HG02759 (cell line): ENCODE measurements around the gene FIGNL2.
"Not testable (repeated sequence)": the region's sequence is repeated elsewhere in the genome, so short reads cannot be mapped to it uniquely, and the experiment has no call there.

Experiments
- ATAC-seq: cut with Tn5 transposase; IDR thresholded peaks from one replicate; pipeline ENCODE4 v1.9.1; 2021; ENCODE audit warnings: mild to moderate bottlenecking, moderate library complexity; ENCODE audit not compliant: unreplicated experiment

FIGNL2 gene

DNA sequence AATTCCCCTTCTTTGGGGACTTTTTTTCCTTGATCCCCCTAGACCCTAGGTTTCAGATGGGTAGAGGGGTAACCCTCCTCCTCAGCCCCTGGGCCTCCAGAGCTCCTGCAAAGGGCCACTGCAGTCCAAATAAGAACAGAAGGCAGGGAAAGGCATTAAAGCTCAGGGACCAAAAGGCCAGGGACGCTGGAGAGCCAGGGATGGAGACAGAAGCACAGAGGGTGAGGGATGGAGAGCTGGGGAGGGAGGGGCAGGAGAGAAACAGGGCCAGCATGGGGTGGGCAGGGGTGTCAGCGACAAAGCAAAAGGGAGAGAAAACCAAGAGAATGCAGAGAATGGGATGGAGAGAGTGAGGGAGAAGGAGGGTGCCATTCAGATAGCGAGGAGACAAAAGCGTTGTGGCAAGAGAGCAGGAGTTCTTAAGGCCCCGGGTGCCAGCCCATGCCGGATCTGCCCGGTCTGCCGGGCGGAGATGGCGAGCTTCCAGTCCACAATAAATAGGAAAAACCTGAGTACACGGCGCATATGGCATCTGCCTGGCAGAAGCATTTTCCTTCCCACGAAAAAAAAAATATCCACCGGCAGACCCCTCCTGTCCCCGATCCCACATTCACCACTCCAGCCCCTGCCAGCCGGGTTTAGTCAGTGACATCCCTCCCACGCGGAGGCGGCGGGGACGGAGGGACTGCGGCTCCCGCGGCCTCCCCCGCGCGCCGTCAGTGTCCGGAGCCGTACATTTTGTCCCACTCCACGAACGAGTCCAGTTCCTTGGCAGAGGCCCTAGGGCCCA lies 28.6 kb downstream of the FIGNL2 start:
- ATAC-seq = no peak

DNA sequence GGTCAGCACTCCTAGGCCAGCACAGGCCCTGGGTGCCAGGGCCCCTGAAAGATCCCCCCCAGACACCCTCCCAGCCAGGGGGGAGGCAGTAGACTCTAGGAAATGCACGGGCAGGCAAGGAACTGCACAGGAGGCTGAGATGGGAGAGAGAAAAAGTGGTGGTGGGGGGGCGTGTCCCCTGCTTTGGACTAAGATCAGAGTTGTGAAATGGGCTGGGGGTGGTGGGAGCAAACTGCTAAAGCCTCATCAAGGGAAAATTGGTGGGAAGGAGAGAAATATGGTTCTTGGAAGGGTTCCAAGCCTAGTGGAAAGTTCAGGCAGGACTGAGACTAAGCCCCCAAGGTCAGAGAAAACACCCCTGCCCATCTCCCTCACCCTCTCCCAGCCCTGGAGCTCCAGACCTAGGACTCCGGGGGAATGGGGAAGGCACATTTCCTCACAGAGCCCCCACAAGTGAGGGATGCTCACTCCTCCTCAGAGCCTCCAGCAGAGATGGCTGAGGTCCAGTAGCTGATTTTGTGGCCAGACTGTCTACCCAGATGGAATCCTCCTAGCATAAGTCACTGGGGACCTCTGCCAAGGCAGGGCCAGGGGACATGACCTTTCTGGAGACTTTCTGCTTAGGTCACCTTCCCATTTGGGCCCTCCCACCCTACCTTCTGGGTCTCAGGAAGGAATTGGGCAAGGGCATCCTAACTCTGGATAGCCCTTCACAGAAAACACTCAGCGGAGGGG lies 29.8 kb downstream of the FIGNL2 start:
- no peak for ATAC-seq

DNA sequence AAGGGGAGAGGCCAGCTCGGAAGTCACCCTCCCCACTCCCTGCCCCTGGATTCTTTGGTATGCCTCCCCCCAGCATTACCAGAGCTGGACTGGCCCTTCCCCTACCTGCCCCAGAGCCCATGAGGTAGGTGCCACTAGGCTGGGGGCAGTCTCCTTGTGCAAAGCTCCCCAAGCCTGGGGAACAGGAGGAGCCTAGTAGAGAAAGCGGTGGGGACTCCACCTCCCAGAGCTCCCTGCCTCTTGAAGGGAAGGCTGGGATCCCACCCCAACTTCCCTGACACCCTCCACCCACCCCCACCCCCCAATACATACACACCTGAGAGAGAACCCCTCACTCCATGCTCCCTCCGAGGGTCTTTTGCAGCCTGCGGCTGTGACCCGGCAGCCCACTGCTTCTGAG lies 30.4 kb downstream of the FIGNL2 start:
- no peak for ATAC-seq

DNA sequence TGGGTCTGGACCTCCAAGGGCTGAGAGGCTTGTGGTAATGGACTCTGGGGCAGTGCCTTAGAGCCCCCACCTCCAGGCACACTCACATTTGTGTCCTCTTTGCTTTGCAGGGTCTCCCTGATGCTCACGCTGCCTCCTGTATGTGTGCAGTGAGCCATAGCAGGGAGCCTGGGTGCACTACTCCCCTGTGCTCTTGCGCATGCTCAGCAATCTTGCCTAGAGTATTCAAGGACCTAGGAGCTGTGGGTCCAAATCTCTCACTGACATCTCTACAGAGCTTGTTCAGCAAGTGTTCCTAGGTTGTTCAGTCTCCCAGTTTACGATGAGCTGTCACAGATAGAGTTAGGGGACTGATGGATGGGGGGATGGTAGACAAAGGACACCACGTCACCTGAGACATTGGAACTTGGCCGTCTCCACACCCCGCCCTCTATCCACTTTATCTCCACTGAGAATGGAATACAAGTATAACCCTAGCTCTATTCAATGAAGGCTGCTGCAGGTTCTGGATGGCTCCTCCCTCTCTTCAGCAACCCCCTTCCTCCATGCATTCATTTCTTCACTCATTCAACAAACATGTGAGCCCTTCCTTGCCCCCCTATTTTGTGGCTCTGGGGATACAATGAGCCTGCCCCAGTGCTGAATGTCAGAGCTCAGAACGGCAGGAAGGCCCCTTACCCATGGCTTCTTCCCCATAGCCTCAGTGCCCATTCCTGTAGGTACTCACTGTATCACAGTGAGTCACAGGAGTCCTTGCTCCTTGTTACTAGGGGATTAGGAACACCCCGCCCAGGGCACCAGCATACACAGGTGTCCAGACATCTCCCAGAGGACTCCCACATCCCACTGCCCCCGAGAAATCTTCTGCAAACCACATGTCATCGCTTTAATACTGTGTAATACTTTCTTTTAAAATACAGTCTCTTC lies 31.2 kb downstream of the FIGNL2 start:
- no peak for ATAC-seq

DNA sequence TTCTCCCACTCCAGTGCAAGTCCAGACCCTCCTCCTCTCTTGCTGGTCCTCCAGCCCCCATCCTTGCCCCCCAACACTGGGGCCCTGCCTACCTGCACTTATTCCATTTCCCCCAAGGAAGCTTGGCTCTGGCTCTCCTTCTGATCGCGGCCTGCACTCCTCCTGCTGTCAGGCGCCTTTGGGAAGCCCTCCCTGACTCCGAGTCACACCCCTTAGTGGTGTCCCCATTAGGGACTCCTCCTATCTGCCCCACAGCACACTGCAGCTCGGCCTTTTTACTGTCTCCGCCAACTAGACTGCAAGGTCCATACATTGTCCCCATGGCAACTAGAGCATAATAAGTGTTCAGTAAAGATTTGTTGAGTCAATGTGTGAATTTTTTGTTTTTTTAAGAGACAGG lies 32.9 kb downstream of the FIGNL2 start:
- no peak for ATAC-seq

DNA sequence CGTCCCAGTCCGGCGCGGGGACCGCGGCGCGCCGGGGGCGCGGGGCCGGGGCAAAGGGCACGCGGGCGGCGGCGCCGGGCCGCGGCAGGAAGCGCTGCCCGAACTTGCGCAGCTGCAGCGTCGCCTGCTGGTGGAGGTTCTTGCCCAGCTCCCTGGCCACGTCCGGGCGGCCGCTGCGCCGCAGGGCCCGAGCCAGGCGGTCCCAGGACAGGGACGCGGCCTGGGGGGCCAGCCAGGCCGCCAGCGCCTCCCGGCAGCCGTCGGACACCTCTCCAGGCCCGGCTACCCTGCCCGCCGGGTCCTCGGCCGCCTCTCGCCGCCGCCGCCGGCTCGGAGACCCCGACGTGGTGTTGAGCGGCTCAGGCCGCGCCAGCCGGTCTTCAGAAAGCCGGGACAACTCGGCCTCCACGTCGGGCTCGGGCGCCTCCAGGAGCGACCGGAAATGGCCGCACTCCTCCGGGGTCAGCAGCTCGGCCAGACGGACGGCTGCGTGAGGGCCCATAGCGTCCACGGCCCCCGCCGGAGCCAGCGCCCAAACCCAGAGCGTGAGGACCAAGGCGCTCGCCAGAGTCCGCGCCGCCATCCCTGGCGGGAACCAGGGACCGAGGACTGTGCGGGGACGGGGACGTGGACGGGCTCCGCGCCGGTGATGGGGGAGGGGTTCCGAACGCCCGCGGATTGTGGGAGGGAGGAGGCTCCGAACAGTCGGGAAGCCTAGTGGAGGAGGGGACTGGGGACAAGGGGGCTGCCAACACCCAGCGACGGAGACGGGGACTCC lies 34.0 kb downstream of the FIGNL2 start:
- ATAC-seq = no peak

DNA sequence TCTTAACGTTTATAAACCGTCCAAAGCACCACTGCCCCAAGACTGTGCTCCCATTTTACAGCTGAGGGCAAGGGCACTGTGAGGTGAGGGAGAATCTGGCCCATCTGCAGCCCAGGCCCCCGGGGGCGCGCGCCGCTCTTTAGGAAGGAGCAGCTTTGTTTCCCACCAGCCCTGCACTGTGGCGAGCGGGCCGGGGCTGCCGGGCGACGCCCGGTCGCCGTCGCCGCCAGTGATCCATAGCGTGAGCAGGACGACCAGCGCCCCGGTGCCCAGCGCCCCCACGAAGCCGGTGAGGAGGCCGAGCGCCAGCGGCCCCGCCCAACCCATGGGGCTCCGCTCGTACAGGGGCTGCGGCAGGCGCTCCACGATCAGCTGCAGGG lies 34.6 kb downstream of the FIGNL2 start:
- ATAC-seq = no peak

DNA sequence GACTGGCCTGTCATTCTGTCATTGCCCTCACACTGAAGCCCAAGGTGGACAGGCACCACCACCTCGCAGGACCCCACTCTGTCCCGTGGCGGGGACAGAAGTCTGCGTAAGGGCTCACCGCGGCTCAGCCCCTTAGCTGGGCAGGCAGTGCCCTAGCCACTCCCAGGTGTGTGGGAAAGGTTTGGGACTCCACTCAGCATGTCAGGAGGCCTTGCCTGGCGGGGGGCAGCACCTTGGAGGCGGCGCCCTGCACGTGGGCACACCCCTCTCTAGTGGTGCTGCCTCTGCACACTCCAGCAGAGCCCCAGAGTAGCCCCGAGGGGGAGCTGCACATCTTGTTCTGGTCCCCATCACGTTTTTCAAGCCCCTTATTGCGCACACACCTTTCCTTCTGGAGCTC lies 35.6 kb downstream of the FIGNL2 start:
- no peak for ATAC-seq

DNA sequence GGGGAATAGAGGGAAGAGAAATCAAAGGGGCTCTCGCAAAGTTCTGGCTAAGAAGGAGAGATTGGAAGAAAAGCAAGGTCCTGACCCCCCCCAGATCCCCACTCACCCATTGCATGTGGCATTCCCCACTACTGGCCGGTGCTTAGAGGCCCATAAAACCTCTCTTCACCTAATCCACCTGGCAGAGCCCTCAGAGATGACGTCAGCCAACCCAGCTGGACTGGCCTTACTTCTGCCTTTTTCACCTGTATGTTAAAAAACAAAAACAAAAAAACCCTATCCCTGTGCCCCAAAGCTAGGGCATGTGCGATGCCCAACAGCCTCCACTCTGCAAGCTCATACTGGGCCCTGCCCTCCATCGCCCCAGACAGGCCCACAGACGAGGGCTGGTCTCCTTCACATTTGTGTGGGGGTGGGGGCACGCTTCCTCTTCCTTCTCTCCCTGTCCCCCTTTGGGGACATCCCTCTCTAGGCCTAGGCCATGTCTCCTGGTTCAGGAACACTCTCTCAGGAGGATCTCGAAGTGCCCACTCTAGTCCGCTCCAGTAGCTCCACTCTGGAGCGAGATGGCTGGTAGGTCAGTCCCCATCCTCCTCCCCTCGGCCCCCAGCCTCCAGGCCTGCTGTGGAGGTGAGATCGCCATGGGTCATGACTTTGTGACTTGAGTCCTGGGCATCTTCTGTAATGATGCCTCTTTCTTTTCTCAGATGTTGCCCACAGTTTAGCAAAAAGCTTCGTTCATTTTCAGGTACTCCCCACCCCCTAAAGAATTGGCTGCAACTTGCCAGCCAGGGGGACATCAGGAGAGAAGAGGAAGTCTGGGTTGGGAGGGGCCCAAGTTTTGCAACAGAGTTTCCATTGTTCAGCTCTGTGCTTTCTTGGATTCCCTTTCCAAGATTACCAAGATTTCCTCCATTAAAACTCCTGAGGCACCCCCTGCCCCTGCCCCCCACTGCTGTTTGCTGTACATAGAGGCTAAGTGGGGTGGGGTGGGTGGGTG lies 37.0 kb downstream of the FIGNL2 start:
- ATAC-seq = no peak

DNA sequence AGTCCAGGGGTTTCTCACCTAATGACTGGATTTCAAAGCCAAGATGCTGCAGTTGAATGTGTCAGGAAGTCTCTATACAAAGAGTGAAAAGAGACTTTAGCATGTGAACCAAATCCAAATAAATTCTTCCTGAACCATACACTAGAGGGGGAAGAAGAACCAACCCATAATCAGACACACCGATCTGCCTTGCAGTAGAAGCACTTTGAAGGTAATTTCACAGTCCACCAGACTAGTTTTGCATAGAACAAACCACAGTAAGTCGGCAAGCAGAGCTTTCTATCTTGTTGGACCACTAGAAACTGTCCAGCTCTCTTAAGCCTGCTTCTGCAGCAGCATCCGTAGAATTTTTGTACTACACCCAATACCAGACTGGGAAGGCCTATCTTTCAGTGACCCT lies 39.3 kb downstream of the FIGNL2 start:
- ATAC-seq = no peak

DNA sequence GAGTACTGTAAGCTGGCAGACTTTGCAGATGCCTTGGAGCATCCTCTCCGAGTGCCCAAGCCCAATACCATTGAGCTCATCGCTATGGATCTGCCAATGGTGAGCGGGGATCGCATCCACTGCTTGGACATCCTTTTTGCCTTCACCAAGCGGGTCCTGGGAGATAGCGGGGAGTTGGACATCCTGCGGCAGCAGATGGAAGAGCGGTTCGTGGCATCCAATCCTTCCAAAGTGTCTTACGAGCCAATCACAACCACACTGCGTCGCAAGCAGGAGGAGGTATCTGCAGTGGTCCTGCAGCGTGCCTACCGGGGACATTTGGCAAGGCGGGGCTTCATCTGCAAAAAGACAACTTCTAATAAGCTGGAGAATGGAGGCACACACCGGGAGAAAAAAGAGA lies 41.6 kb downstream of the FIGNL2 start:
- ATAC-seq = no peak

DNA sequence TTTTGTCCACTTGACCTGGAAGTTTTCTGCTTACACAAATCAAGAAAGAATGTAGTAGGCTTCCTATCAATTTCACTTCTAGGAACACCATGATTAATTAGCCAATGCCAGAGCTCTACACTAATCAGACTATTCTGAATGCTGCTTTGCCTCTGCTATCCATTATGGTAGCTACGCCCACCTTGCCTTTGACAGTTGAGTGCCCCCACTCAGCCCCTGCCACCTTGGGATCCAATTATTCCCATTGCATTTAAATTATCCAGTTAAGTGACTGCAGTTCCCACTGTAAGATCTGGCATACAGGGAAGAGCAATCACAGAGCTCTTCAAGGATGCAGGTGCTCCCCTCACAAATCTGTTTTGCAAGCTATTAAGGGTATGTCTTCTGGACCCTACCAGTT lies 47.5 kb downstream of the FIGNL2 start:
- ATAC-seq = no peak

DNA sequence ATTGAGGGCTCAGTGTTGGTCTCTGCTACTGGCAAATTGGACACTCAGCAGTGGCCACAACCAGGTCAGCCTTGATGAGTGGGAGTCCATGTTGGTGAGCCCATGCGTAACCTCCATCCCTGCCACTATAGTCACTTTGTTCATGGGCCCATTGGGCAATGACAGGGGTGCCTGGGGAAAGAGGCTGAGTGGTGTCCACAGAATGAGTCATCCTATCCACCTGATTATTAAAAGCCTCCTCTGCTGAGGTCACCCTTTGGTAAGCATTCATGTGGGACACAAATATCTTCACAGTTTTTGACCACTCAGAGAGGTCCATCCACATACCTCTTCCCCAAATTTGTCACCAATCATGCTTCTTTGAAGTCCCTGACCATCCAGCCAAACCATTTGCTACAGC lies 50.0 kb downstream of the FIGNL2 start:
- no peak for ATAC-seq

DNA sequence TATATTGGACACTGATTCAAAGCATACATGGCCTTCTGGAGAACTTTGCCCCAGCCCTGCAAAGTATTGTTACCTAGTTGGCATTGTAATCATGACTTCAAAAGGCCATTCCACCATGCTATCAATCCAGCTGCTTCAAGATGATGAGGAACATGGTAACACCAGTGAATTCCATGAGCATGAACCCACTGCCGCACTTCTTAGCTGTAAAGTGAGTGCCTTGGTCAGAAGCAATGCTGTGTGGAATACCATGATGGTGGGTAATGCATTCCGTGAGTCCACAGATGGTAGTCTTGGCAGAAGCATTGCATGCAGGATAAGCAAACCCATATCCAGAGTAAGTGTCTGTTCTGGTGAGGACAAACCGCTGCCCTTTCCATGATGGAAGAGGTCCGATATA lies 50.5 kb downstream of the FIGNL2 start:
- not testable (repeated sequence) for ATAC-seq

DNA sequence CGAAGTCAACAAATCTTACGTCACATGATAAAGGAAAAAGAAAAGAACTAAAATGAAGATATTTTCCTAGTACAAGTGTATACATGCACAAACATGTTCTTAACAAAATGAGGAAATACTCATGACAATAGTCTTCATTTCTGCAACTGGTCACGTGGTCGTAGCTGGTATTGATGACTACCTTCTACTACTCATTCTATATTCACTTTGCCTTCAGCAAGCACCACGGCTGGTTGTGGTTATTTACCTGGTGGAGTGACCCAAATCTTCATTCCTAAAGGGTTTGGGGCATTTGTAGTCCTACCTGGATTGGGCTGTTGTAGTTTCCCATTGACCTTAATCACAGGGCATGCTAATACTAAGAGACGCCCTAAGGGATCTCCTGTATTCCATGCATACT lies 51.2 kb downstream of the FIGNL2 start:
- ATAC-seq = no peak

DNA sequence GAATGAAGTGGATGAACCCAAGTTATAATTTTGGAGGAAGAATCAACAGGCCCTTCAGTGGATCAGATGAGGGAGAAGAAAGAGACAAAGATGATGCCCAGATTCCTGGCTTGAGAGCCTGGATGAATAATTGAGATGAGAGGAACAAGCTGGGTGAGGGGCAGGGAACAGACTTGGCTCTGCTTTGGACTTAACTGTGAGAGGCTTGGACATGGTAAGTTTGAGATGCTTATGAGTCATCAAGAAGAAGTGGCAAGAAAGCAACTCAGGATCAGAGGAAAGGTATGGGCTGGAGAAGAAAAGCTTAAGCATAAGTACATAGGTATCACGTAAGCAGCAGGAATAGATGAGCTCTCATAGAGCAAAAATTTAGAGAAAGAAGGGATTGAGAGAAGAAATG lies 55.3 kb downstream of the FIGNL2 start:
- ATAC-seq = no peak

DNA sequence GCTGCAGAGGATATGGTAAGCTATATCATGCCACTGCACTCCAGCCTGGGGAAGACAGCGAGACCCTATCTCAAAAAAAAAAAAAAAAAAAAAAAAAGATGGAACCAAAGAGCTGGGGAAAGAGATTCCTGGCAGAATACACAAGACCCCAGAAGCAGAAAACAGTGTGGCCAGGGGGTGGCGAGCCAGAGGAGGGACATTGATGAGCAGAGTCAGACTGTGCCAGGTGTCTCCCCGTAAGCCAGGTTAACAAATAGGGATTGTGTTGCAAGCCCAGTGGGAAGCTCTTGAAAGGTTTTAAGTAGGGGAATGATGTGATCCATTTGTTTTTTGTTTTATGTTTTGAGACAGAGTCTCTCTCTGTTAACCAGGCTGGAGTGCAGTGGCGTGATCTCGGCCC lies 56.1 kb downstream of the FIGNL2 start:
- no peak for ATAC-seq

DNA sequence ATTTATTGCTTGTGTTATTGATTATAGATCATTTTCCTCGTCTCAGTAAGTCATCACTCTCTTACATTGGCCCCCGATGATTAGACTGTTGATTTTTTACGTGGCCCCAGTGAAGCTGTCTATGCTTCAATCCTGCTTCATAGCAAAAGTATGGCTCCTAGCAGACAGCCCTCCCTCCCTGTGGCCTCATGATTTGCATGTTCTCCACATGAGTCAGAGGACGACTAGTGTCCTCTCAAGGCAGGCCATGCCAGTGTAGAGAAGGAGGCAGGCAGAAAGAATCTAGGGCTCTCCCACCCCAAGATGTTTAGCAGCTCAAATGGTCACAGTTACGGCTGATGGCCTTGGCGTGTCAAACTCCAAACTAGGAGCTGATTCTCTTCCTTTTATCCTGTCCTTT lies 59.6 kb downstream of the FIGNL2 start:
- no peak for ATAC-seq

DNA sequence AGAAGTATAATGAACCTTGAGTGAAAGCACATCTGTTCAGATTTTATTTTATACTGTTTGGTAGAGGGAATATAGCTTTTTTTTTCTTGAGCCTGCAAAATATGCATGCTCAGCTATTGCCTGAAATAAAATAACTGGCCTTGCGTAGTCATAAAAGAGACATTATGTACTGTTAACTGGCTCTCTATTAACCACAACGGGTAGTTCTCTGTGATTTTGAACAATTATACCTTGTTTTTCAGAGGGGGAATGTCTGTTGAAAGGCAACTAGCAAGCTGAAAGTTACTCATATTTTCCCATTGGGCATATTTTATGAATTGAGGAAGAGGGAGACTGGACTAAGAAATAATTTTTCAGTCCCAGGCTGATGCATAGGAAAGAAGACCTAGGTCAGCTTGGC lies 62.6 kb downstream of the FIGNL2 start:
- no peak for ATAC-seq

DNA sequence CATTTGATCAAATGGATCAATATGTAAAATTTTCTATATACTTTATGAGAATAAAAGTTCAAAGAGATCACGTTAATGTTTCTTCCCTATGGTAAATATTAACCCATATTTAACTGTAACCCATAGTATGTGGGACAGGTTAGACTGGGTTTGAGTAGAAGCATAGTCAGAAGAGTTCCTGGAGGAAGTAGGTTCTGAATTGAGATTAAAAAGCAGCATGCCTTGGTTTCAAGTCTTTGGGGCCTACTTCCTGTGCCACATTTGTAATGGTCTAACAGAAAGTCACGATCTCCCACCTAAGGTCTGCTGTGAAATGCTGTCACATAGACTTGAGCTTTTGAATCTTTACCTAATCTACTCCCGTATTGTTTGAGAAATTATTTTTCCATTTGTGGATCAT lies 63.8 kb downstream of the FIGNL2 start:
- ATAC-seq = no peak
